DND-41 (cell line): Measurements from ENCODE around the gene CALCOCO1.

ENCODE experiments used
- ATAC-seq: fragments of 200-7000 bp; cut with Tn5 transposase; 3 replicates; pipeline ENCODE4 v1.9.1; 2021; ENCODE audit warnings: low read depth; ENCODE audit not compliant: insufficient read depth
- DNase-seq: peaks from one replicate; pipeline ENCODE4 v3.0.0-alpha.2; 2020
- H2AFZ ChIP-seq: 2 replicates; pipeline ENCODE4 v1.6.0; 2012; ENCODE audit warnings: low read depth, low read length
- H3K27ac ChIP-seq: 2 replicates; pipeline ENCODE4 v1.5.1; 2012; ENCODE audit warnings: low read length, inconsistent platforms
- H3K27me3 ChIP-seq: fragments of 200-600 bp; sonication (generic); 2 replicates; pipeline ENCODE4 v1.6.0; 2012; ENCODE audit warnings: low read length, mild to moderate bottlenecking, inconsistent platforms; ENCODE audit not compliant: insufficient read depth, poor library complexity
- H3K36me3 ChIP-seq: 2 replicates; pipeline ENCODE4 v1.5.1; 2012; ENCODE audit warnings: low read length, inconsistent platforms; ENCODE audit not compliant: insufficient read depth
- H3K4me1 ChIP-seq: 2 replicates; pipeline ENCODE4 v1.5.1; 2012; ENCODE audit warnings: mild to moderate bottlenecking, low read length; ENCODE audit not compliant: insufficient read depth
- H3K4me2 ChIP-seq: 2 replicates; pipeline ENCODE4 v1.6.0; 2012; ENCODE audit warnings: mild to moderate bottlenecking, moderate library complexity, low read length, inconsistent platforms; ENCODE audit not compliant: insufficient read depth
- H3K4me3 ChIP-seq, 2 experiments: fragments of 200-600 bp in 1 of 2; shearing (Covaris generic) in 1 of 2; 2 replicates each; pipeline ENCODE4 v1.5.1; 2012 to 2016; ENCODE audit warnings: inconsistent platforms in 2 of 2, low read length in 2 of 2, mild to moderate bottlenecking in 2 of 2, low read depth in 1 of 2, moderate library complexity in 1 of 2
- H3K79me2 ChIP-seq: 2 replicates; pipeline ENCODE4 v1.6.0; 2012; ENCODE audit warnings: low read length, inconsistent platforms; ENCODE audit not compliant: insufficient read depth
- H3K9ac ChIP-seq: 2 replicates; pipeline ENCODE4 v1.6.0; 2012; ENCODE audit warnings: low read depth, mild to moderate bottlenecking, inconsistent platforms, low read length, moderate library complexity
- H3K9me3 ChIP-seq: 2 replicates; pipeline ENCODE4 v1.5.1; 2012; ENCODE audit warnings: low read length, moderate library complexity, mild to moderate bottlenecking, inconsistent platforms; ENCODE audit not compliant: insufficient read depth, severe bottlenecking
- H4K20me1 ChIP-seq: 2 replicates; pipeline ENCODE4 v1.6.0; 2012; ENCODE audit warnings: low read length; ENCODE audit not compliant: insufficient read depth
- EZH2 ChIP-seq: IDR thresholded peaks from 3 replicates; pipeline ENCODE4 v1.6.1; 2012; ENCODE audit warnings: borderline replicate concordance, low read depth, mild to moderate bottlenecking, moderate library complexity, low read length, inconsistent platforms; ENCODE audit not compliant: severe bottlenecking
- TF ChIP-seq, protein P1 (sequence below): IDR thresholded peaks from 2 replicates; pipeline ENCODE4 v1.5.1; 2012; ENCODE audit warnings: borderline replicate concordance, low read length, moderate library complexity, mild to moderate bottlenecking; ENCODE audit not compliant: poor library complexity, severe bottlenecking; ENCODE audit errors: extremely low read depth

CALCOCO1 gene

DNA sequence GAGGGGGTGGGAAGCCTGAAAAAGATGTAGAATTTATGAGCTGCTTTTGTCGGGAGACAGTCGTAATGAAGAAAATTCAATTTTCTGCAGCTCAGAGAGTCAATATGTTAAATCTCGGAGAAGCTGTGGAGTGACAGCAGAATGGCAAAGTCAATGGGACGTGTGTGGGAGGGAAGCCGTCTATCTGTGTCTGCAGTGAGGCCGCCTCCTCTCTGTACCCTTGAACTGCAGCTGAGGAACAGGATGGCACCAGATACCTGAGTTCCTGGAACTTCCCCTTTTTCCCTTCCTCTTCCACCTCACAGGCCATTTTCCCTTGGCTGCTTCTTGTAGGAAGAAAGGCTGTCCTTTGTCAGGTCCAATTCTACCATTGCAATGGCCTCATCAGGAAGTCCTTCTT, 9.3 kb upstream of the CALCOCO1 start:
- Histone ChIP-seq H3K9ac (no peak overlapping the region), H4K20me1 (0 out of 2 replicates have a peak, but pooled peaks cover 5% of the 10 kb centered on the region), H3K4me1 (no peaks in the 10 kb centered on the region), H3K36me3 (no peaks in the 10 kb centered on the region), H3K4me2 (no peak overlapping the region), H3K79me2 (no peaks in the 10 kb centered on the region), H3K27ac (no peak overlapping the region), H3K4me3 (no peak overlapping the region), H3K27me3 (peaks cover 34% of the 10 kb centered on the region), H3K9me3 (no peaks in the 10 kb centered on the region), H2AFZ (no peak overlapping the region)
- DNase-seq: no peak
- TF ChIP-seq, protein P1, sequence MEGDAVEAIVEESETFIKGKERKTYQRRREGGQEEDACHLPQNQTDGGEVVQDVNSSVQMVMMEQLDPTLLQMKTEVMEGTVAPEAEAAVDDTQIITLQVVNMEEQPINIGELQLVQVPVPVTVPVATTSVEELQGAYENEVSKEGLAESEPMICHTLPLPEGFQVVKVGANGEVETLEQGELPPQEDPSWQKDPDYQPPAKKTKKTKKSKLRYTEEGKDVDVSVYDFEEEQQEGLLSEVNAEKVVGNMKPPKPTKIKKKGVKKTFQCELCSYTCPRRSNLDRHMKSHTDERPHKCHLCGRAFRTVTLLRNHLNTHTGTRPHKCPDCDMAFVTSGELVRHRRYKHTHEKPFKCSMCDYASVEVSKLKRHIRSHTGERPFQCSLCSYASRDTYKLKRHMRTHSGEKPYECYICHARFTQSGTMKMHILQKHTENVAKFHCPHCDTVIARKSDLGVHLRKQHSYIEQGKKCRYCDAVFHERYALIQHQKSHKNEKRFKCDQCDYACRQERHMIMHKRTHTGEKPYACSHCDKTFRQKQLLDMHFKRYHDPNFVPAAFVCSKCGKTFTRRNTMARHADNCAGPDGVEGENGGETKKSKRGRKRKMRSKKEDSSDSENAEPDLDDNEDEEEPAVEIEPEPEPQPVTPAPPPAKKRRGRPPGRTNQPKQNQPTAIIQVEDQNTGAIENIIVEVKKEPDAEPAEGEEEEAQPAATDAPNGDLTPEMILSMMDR: no peak
- no peak for TF ChIP-seq EZH2
- no peak for ATAC-seq

DNA sequence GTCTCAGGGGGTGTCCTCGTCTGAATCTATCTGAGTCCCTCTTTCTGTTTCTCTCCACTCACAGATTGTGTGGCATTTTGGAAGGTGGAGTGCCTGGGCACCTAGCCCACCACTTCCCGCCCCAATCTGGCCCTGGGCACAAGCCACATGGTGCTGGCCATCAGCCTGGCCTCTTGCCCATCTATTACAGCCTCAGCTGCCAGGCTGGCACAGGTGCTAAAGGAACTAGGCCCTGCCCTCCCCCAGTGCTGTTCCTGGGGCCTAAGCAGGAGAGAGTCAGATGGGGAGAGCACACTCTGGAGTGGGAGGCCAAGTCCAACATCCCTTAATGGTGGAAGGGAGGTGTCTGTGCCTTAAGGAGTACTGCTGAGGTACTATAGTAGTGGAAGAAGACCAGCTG, 8.3 kb upstream of the CALCOCO1 start:
- Histone ChIP-seq H4K20me1 (0 out of 2 replicates have a peak, but pooled peaks cover 5% of the 10 kb centered on the region), H3K79me2 (no peaks in the 10 kb centered on the region), H3K27ac (no peak overlapping the region), H2AFZ (no peak overlapping the region), H3K9ac (no peak overlapping the region), H3K4me3 (no peak overlapping the region), H3K36me3 (no peaks in the 10 kb centered on the region), H3K4me1 (no peaks in the 10 kb centered on the region), H3K4me2 (no peak overlapping the region), H3K9me3 (no peaks in the 10 kb centered on the region), H3K27me3 (peaks cover 34% of the 10 kb centered on the region)
- DNase-seq: no peak
- TF ChIP-seq EZH2: no peak
- TF ChIP-seq, protein P1: no peak
- no peak for ATAC-seq

GRCh38 chr12:53734425-53734824, 7.2 kb upstream of the CALCOCO1 start:
- Histone ChIP-seq H3K4me2 (no peak overlapping the region), H3K27me3 (peaks cover 34% of the 10 kb centered on the region), H3K4me3 (no peak overlapping the region), H3K9me3 (no peaks in the 10 kb centered on the region), H3K9ac (no peak overlapping the region), H3K79me2 (no peaks in the 10 kb centered on the region), H3K4me1 (no peaks in the 10 kb centered on the region), H4K20me1 (0 out of 2 replicates have a peak, but pooled peaks cover 5% of the 10 kb centered on the region), H3K36me3 (no peaks in the 10 kb centered on the region), H2AFZ (no peak overlapping the region), H3K27ac (no peak overlapping the region)
- TF ChIP-seq EZH2: no peak
- TF ChIP-seq, protein P1: no peak
- DNase-seq: no peak
- no peak for ATAC-seq

DNA sequence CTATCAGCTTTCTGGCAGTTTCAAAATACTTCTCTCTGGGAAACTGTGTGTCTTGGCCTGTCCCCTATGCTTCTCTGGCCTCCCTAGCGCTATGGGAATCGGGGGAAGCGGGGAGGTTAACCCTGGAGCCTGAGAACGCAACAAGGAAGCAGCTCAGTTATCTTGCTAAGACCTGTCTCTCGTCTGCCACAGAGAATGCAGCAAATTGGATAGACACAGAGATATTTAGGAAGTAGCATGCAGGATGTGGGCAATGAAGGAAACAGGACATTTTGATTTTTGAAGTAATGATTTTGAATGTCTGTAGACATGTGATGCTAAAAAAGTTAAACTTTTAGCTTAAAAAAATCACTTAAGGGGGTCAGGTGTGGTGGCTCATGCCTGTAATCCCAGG, 6.6 kb upstream of the CALCOCO1 start:
- Histone ChIP-seq H3K4me2 (no peak overlapping the region), H3K4me3 (no peak overlapping the region), H4K20me1 (0 out of 2 replicates have a peak, but pooled peaks cover 5% of the 10 kb centered on the region), H3K9me3 (no peaks in the 10 kb centered on the region), H3K27me3 (peaks cover 31% of the 10 kb centered on the region), H3K79me2 (no peaks in the 10 kb centered on the region), H2AFZ (peak overlapping the region; percentile 8; the same call in 1 of the 2 replicates), H3K36me3 (no peaks in the 10 kb centered on the region), H3K27ac (no peak overlapping the region), H3K9ac (no peak overlapping the region), H3K4me1 (no peaks in the 10 kb centered on the region)
- TF ChIP-seq, protein P1: no peak
- TF ChIP-seq EZH2: no peak
- ATAC-seq (no peak), DNase-seq (no peak)
